ENCODE data around the gene MUC2.

DNA sequence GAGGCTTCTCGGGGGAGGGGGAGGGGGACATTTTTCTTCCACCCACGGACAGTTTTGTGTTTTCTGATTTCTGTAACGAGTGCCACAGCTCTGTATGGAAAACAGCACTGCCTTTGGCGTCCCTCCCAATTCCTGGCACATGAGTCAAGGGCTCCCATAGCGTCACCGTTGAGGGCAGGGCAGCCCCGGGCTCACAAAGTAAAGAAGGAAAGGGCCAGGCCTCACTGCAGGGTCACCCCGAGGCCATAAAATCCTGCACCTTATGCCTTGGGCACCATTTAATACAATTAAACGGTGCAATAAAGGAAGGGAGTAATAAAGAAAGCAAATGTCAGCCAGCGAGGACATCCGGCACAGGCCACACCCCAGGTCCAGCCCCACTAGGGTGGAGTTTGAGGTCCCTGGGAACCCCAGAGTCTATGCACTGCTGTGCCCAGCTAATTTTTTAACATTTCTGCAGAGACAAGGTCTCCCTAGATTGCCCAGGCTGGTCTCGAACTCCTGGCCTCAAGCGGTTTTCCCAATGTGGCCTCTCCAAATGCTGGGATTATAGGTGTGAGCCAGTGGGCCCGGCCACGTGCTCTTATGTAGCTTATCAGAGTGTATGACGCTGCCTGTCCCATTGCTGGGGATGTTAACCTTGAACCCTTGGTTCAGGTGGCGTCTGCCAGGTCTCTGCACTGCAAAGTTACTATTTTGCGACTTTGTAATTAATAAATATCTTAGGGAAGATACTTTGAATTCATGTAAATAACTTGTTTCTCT is 13.6 kb upstream of the MUC2 start:
- TF ChIP-seq NFXL1 (IDR thresholded peaks at IDR 0.05; ENCODE audit: borderline replicate concordance) = no peak
- no peak for TF ChIP-seq BRCA1 (IDR thresholded peaks at IDR 0.05; ENCODE audit: low read depth, low read length)
